ENCODE results near the gene ATM. TPM values are rescaled to one million over a fixed set of nuclear protein-coding genes. Genes with fewer than 3 reads are reported as not detected.

Gene ATM
- total RNA-seq, 2 donors from 2014 or later, result 29.3 to 29.8 TPM

DNA sequence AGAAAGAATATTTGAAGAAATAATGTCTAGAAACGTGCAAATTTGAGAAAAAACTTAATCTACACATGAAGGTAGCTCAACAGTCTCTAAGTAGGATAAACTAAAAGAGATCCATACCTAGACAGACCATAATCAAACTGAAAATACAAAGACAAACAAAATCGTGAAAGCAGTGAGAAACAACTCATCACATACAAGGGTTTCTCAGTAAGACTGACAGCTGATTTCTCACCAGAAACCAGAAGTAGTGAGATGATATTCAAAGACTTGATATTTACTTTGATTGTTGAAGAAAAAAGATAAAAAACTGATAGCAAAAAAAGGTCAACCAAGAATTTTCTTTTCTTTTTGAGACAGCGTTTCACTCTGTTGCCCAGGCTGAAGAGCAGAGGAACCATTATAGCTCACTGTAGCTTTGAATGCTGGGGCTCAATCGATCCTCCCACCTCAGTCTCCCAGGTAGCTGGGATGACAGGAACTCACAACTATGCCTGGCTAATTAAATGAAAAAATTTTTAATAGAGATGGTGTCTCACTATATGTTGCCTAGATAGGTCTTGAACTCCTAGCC is 17.9 kb upstream of the ATM start:
- no peaks in the 10 kb centered on the region for H3K4me1 ChIP-seq
- H3K4me3 ChIP-seq, result no peak overlapping the region
- no peak for TF ChIP-seq CTCF (IDR thresholded peaks at IDR 0.05)
- peaks cover 0 to 5% of the 10 kb centered on the region in 2 donors for H3K9me3 ChIP-seq
- no peak overlapping the region for H3K27ac ChIP-seq
- H3K36me3 ChIP-seq, result peaks cover 34% of the 10 kb centered on the region
- H3K27me3 ChIP-seq, result no peaks in the 10 kb centered on the region
- DNase-seq (ENCODE audit: low spot score), result no peak

- no peaks in the 10 kb centered on the region for H3K4me1 ChIP-seq
- no peak overlapping the region for H3K4me3 ChIP-seq
- no peak overlapping the region for H3K27ac ChIP-seq
- no peaks in the 10 kb centered on the region for H3K27me3 ChIP-seq
- TF ChIP-seq CTCF (IDR thresholded peaks at IDR 0.05), result no peak
- peaks cover 0 to 5% of the 10 kb centered on the region in 2 donors for H3K9me3 ChIP-seq
- H3K36me3 ChIP-seq, result peaks cover 44% of the 10 kb centered on the region
- DNase-seq (ENCODE audit: low spot score), result no peak
Observed at GRCh38 chr11:108206171-108206570, 16.7 kb upstream of the ATM start.

GRCh38 chr11:108206969-108207682 is 15.7 kb upstream of the ATM start:
- no peak for DNase-seq (ENCODE audit: low spot score)
- H3K9me3 ChIP-seq, result peaks cover 0 to 5% of the 10 kb centered on the region in 2 donors
- no peak overlapping the region for H3K27ac ChIP-seq
- no peaks in the 10 kb centered on the region for H3K4me1 ChIP-seq
- no peak overlapping the region for H3K4me3 ChIP-seq
- no peaks in the 10 kb centered on the region for H3K27me3 ChIP-seq
- H3K36me3 ChIP-seq, result peaks cover 45% of the 10 kb centered on the region
- TF ChIP-seq CTCF (IDR thresholded peaks at IDR 0.05), result no peak

GRCh38 chr11:108207683-108208060 is 15.2 kb upstream of the ATM start:
- H3K36me3 ChIP-seq, result peaks cover 47% of the 10 kb centered on the region
- no peaks in the 10 kb centered on the region for H3K27me3 ChIP-seq
- no peak overlapping the region for H3K4me3 ChIP-seq
- no peak overlapping the region for H3K27ac ChIP-seq
- H3K9me3 ChIP-seq, result peaks cover 0 to 5% of the 10 kb centered on the region in 2 donors
- H3K4me1 ChIP-seq, result no peaks in the 10 kb centered on the region
- no peak for TF ChIP-seq CTCF (IDR thresholded peaks at IDR 0.05)
- DNase-seq (ENCODE audit: low spot score), result no peak

DNA sequence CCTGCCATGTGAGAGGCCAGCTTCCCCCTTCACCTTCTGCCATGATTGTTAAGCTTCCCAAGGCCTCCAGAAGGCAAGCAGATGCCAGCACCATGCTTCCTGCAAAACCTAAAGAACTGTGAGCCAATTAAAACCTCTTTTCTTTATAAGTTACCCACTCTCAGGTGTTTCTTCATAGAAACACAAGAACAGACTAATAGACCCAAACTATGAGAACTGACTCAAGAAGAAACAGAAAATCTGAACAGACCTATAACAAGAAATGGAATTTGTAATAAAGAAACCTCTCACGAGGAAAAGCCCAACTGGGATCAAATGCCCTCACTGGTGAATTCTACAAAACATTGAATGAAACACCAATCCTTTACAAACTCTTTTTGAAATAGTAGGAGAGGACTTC is 12.4 kb upstream of the ATM start:
- Histone ChIP-seq H3K27me3 (no peaks in the 10 kb centered on the region), H3K27ac (no peak overlapping the region), H3K9me3 (no peaks in the 10 kb centered on the region), H3K36me3 (peaks cover 40% of the 10 kb centered on the region), H3K4me1 (no peaks in the 10 kb centered on the region), H3K4me3 (no peak overlapping the region)
- DNase-seq (ENCODE audit: low spot score), result no peak
- no peak for TF ChIP-seq CTCF (IDR thresholded peaks at IDR 0.05)
